HCT116 (cell line): ENCODE measurements around the gene GALT. TPM values are rescaled to one million over a fixed set of nuclear protein-coding genes. Genes with fewer than 3 reads are reported as not detected.

ENCODE experiments used
- ATAC-seq: fragments of 200-7000 bp; cut with Tn5 transposase; 2 replicates; pipeline ENCODE4 v1.9.1; 2020; ENCODE audit warnings: mild to moderate bottlenecking, moderate library complexity
- BruUV-seq: library from RNA; stranded (reverse); fragments of 400-500 nt; replicated peaks from 2 replicates; lab custom pipeline; 2021; lab: Mats Ljungman, UMichigan
- CTCF ChIA-PET: fragments of 300-600 bp; sonication (Branson Sonifier 250); formaldehyde crosslinking; loops from one replicate; lab custom pipeline; 2021; ENCODE audit warnings: antibody characterized with exemption; lab: Charles Lee
- POLR2A ChIA-PET: fragments of 300-600, 350-600 bp; sonication (Branson Sonifier 250); formaldehyde crosslinking; loops from one replicate; lab custom pipeline; 2021; ENCODE audit warnings: antibody characterized with exemption; lab: Charles Lee
- RAD21 ChIA-PET, 2 experiments: fragments of 300-600 bp; sonication (Branson Sonifier 250); formaldehyde crosslinking; loops; one replicate each; lab custom pipeline; 2023; ENCODE audit warnings: low total read pairs in 2 of 2; ENCODE audit not compliant: uncharacterized antibody in 2 of 2, unreplicated experiment in 2 of 2, low non-redundant PET in 1 of 2; lab: Charles Lee
- DNase-seq: peaks from one replicate; pipeline ENCODE4 v3.0.0-alpha.2; 2010; ENCODE audit warnings: low read depth, low spot score
- H2AFZ ChIP-seq: fragments of 200-600 bp; shearing (Covaris generic), sonication (generic); 2 replicates; pipeline ENCODE4 v1.6.1; 2017; ENCODE audit warnings: low read depth, mixed run types, mixed read lengths, antibody characterized with exemption, low read length; ENCODE audit not compliant: poor library complexity, severe bottlenecking
- H3K27ac ChIP-seq: 2 replicates; pipeline ENCODE4 v1.5.1; 2012; ENCODE audit warnings: low read depth, low read length
- H3K27me3 ChIP-seq: fragments of 200-600 bp; sonication (generic); 2 replicates; pipeline ENCODE4 v1.6.1; 2016; ENCODE audit warnings: mixed run types, low read length, mixed read lengths; ENCODE audit not compliant: insufficient read depth
- H3K36me3 ChIP-seq, 2 experiments: fragments of 200-500 bp in 1 of 2; fragments of 200-600 bp in 1 of 2; sonication (Bioruptor generic) in 1 of 2; sonication (generic) in 1 of 2; 2 replicates each; pipeline versions ENCODE4 v1.5.1 to v1.6.1; 2014 to 2016; ENCODE audit warnings: low read length in 2 of 2, inconsistent platforms in 1 of 2, mixed read lengths in 1 of 2, mixed run types in 1 of 2; ENCODE audit not compliant: insufficient read depth in 2 of 2, control insufficient read depth in 1 of 2
- H3K4me1 ChIP-seq, 2 experiments: fragments of 200-600 bp in 1 of 2; sonication (generic) in 1 of 2; 2 replicates each; pipeline versions ENCODE4 v1.5.1 to v1.6.1; 2012 to 2017; ENCODE audit warnings: low read length in 2 of 2, inconsistent platforms in 1 of 2, mild to moderate bottlenecking in 1 of 2, mixed read lengths in 1 of 2, mixed run types in 1 of 2, moderate library complexity in 1 of 2; ENCODE audit not compliant: insufficient read depth in 2 of 2, control insufficient read depth in 1 of 2
- H3K4me2 ChIP-seq: fragments of 200-600 bp; sonication (generic); 2 replicates; pipeline ENCODE4 v1.6.1; 2017; ENCODE audit warnings: mixed run types, low read length, mixed read lengths
- H3K4me3 ChIP-seq, 2 experiments: fragments of 200-600 bp in 1 of 2; sonication (generic) in 1 of 2; replicated peaks in 1 of 2; 2 replicates each; pipeline ENCODE4 v1.5.1; 2011 to 2016; ENCODE audit warnings: low read length in 2 of 2, control low read depth in 1 of 2, low read depth in 1 of 2, mild to moderate bottlenecking in 1 of 2, mixed read lengths in 1 of 2, mixed run types in 1 of 2
- H3K79me2 ChIP-seq: fragments of 200-600 bp; sonication (generic); 2 replicates; pipeline ENCODE4 v1.6.1; 2017; ENCODE audit warnings: mild to moderate bottlenecking, mixed run types, low read length, moderate library complexity, mixed read lengths; ENCODE audit not compliant: insufficient read depth
- H3K9ac ChIP-seq: fragments of 200-600 bp; sonication (generic); 2 replicates; pipeline ENCODE4 v1.6.1; 2016; ENCODE audit warnings: low read length, mixed read lengths
- H3K9me2 ChIP-seq: fragments of 200-600 bp; sonication (generic), shearing (Covaris generic); 2 replicates; pipeline ENCODE4 v1.6.1; 2017; ENCODE audit warnings: mixed run types, mild to moderate bottlenecking, moderate library complexity; ENCODE audit not compliant: insufficient read depth
- H3K9me3 ChIP-seq, 2 experiments: fragments of 200-500 bp in 1 of 2; fragments of 200-600 bp in 1 of 2; sonication (Bioruptor generic) in 1 of 2; sonication (generic) in 1 of 2; 2 replicates each; pipeline ENCODE4 v1.6.1; 2014 to 2017; ENCODE audit warnings: low read length in 2 of 2, mixed read lengths in 2 of 2, inconsistent platforms in 1 of 2, low read depth in 1 of 2, mild to moderate bottlenecking in 1 of 2, mixed run types in 1 of 2, moderate library complexity in 1 of 2; ENCODE audit not compliant: control insufficient read depth in 1 of 2, insufficient read depth in 1 of 2
- H4K20me1 ChIP-seq: fragments of 200-600 bp; sonication (generic), shearing (Covaris generic); 2 replicates; pipeline ENCODE4 v1.6.1; 2017; ENCODE audit warnings: mixed run types, mild to moderate bottlenecking, moderate library complexity; ENCODE audit not compliant: insufficient read depth
- CBX3 ChIP-seq: IDR thresholded peaks from 2 replicates; pipeline ENCODE4 v1.6.1; 2012; ENCODE audit warnings: low read depth
- CEBPB ChIP-seq: IDR thresholded peaks from 2 replicates; pipeline ENCODE4 v1.6.1; 2012; ENCODE audit warnings: low read depth
- CTCF ChIP-seq, 3 experiments: fragments of 200-600 bp in 1 of 3; sonication (generic) in 1 of 3; IDR thresholded peaks in 2 of 3; conservative IDR thresholded peaks in 1 of 3; 2 replicates each; pipeline ENCODE4 v1.5.1; 2012 to 2017; ENCODE audit warnings: low read depth in 2 of 3, low read length in 2 of 3, antibody characterized with exemption in 1 of 3, borderline replicate concordance in 1 of 3, control low read depth in 1 of 3, mild to moderate bottlenecking in 1 of 3, mixed read lengths in 1 of 3, mixed run types in 1 of 3, moderate library complexity in 1 of 3; ENCODE audit not compliant: insufficient read depth in 1 of 3
- ELF1 ChIP-seq: IDR thresholded peaks from 2 replicates; pipeline ENCODE4 v1.6.1; 2012; ENCODE audit warnings: low read depth, borderline replicate concordance
- EZH2 ChIP-seq: fragments of 200-600 bp; sonication (generic); IDR thresholded peaks from 2 replicates; pipeline ENCODE4 v1.6.1; 2017; ENCODE audit warnings: antibody characterized with exemption, mixed run types
- EZH2phosphoT487 ChIP-seq: fragments of 200-600 bp; IDR thresholded peaks from 2 replicates; pipeline ENCODE4 v1.6.1; 2018; ENCODE audit warnings: antibody characterized with exemption, borderline replicate concordance
- FOSL1 ChIP-seq: IDR thresholded peaks from 2 replicates; pipeline ENCODE4 v1.6.1; 2012; ENCODE audit warnings: low read depth
- JUND ChIP-seq: IDR thresholded peaks from 2 replicates; pipeline ENCODE4 v1.6.1; 2012
- MAX ChIP-seq: IDR thresholded peaks from 2 replicates; pipeline ENCODE4 v1.6.1; 2012
- POLR2A ChIP-seq: IDR thresholded peaks from 2 replicates; pipeline ENCODE4 v1.7.0; 2011; ENCODE audit warnings: borderline replicate concordance; ENCODE audit not compliant: insufficient read depth, insufficient read length; ENCODE audit errors: extremely low read depth
- POLR2AphosphoS5 ChIP-seq: IDR thresholded peaks from 2 replicates; pipeline ENCODE4 v1.6.1; 2011; ENCODE audit warnings: mild to moderate bottlenecking, low read depth, low read length, moderate library complexity
- REST ChIP-seq: IDR thresholded peaks from 2 replicates; pipeline ENCODE4 v1.6.1; 2012; ENCODE audit warnings: low read depth
- SIN3A ChIP-seq: IDR thresholded peaks from 2 replicates; pipeline ENCODE4 v1.6.1; 2012; ENCODE audit warnings: low read depth
- SP1 ChIP-seq: IDR thresholded peaks from 2 replicates; pipeline ENCODE4 v1.6.1; 2012; ENCODE audit warnings: low read depth
- SRF ChIP-seq: IDR thresholded peaks from 2 replicates; pipeline ENCODE4 v1.6.1; 2012; ENCODE audit warnings: low read depth
- TCF7L2 ChIP-seq: IDR thresholded peaks from 2 replicates; pipeline ENCODE4 v1.7.0; 2011; ENCODE audit warnings: borderline replicate concordance, inconsistent platforms; ENCODE audit not compliant: insufficient read depth, insufficient read length; ENCODE audit errors: extremely low read depth
- ZBTB33 ChIP-seq: IDR thresholded peaks from 2 replicates; pipeline ENCODE4 v1.6.1; 2011; ENCODE audit warnings: mild to moderate bottlenecking, low read length, moderate library complexity; ENCODE audit not compliant: insufficient replicate concordance; ENCODE audit errors: extremely low read depth
- ZFX ChIP-seq: fragments of 450-650 bp; IDR thresholded peaks from 2 replicates; pipeline ENCODE4 v1.6.1; 2017
- ZNF274 ChIP-seq: fragments of 200-500 bp; sonication (Bioruptor generic); IDR thresholded peaks from 2 replicates; pipeline ENCODE4 v1.6.1; 2014; ENCODE audit warnings: mild to moderate bottlenecking, low read depth, low read length, inconsistent platforms
- intact Hi-C: fragments of 100-400 bp; cut with micrococcal nuclease; formaldehyde crosslinking; loops from 2 replicates; pipeline ENCODE4 v1.10.0; 2022
- total RNA-seq: library from RNA; stranded (reverse); gene quantifications from one replicate; pipeline ENCODE4 v1.2.1, GENCODE V29; 2021; ENCODE audit not compliant: unreplicated experiment

Gene GALT
- total RNA-seq, 1 experiment from 2014 or later, result 28.2 TPM

- peak overlapping the region; percentile 91 for H3K9ac ChIP-seq
- peaks cover 12% of the 10 kb centered on the region; the same call in 1 of the 2 replicates for H3K79me2 ChIP-seq
- POLR2A ChIA-PET, result interaction anchor here (0.6 to 1.7 kb wide), 6 partner anchors 14 to 881 kb away, joined by 3 to 14 read pairs (median 6); partner anchors contain the start of genes ATOSB, GALT, IL11RA and SIGMAR1
- H3K27ac ChIP-seq, result peak overlapping the region; percentile 88
- H3K4me2 ChIP-seq, result peak overlapping the region; percentile 98
- RAD21 ChIA-PET, result no interaction called here
- H3K9me3 ChIP-seq, result no peaks in the 10 kb centered on the region
- TSS peak; percentile 70 for BruUV-seq
- H3K36me3 ChIP-seq, result no peaks in the 10 kb centered on the region
- no peak overlapping the region for H2AFZ ChIP-seq
- DNase-seq, result peak; percentile 92
- peak; percentile 83 for ATAC-seq
- no peaks in the 10 kb centered on the region for H4K20me1 ChIP-seq
- intact Hi-C loops, result loop anchor here (2.0 kb wide), 1 partner anchor 53 kb away; the partner anchor contains the start of gene RPP25L
- no peaks in the 10 kb centered on the region for H3K27me3 ChIP-seq
- CTCF ChIA-PET, result interaction anchor here (0.7 to 2.3 kb wide), 10 partner anchors 9 to 429 kb away, joined by 3 to 12 read pairs (median 4); partner anchors contain the start of gene GALT
- H3K4me1 ChIP-seq, result peaks cover 10 to 27% of the 10 kb centered on the region in 2 experiments
- H3K9me2 ChIP-seq, result no peaks in the 10 kb centered on the region
- H3K4me3 ChIP-seq, result peak overlapping the region; percentile 91
- TF ChIP-seq SP1, result peak; percentile 70
- peak; percentile 74 for TF ChIP-seq POLR2AphosphoS5
- no peak for TF ChIP-seq ZFX
- TF ChIP-seq CTCF (IDR thresholded peaks at IDR 0.05 in 2 of 3, conservative IDR thresholded peaks at IDR 0.05 in 1 of 3; ENCODE audit: borderline replicate concordance in 1 of 3, insufficient read depth in 1 of 3, low read depth in 2 of 3, low read length in 2 of 3), result no peak
- TF ChIP-seq REST, result no peak
- no peak for TF ChIP-seq EZH2phosphoT487
- no peak for TF ChIP-seq ZNF274
- no peak for TF ChIP-seq CBX3
- no peak for TF ChIP-seq SIN3A
- no peak for TF ChIP-seq SRF
- no peak for TF ChIP-seq FOSL1
- no peak for TF ChIP-seq ZBTB33
- TF ChIP-seq JUND, result no peak
- TF ChIP-seq POLR2A, result peak; percentile 69
- TF ChIP-seq ELF1, result no peak
- TF ChIP-seq MAX, result no peak
- TF ChIP-seq CEBPB, result no peak; the same call in 1 of the 2 replicates
- TF ChIP-seq EZH2, result no peak
- no peak for TF ChIP-seq TCF7L2
Observed at GRCh38 chr9:34665381-34666250, 19.1 kb downstream of the GALT start.
